GM23338 (cell line): ENCODE measurements around the gene SPINT2. TPM values are rescaled to one million over a fixed set of nuclear protein-coding genes. Genes with fewer than 3 reads are reported as not detected.

Source experiments
- ATAC-seq: fragments of 200-7000 bp; cut with Tn5 transposase; 3 replicates; pipeline ENCODE4 v1.9.1; 2020
- DNase-seq: peaks from one replicate; pipeline ENCODE4 v3.0.0-alpha.2; 2015; ENCODE audit warnings: low spot score
- H2AFZ ChIP-seq: fragments of 200-600 bp; sonication (generic); 2 replicates; pipeline ENCODE4 v1.8.0; 2016; ENCODE audit warnings: antibody characterized with exemption, mild to moderate bottlenecking, moderate library complexity
- H3F3A ChIP-seq: fragments of 200-600 bp; sonication (generic); replicated peaks from 2 replicates; pipeline ENCODE4 v1.8.0; 2017; ENCODE audit warnings: antibody characterized with exemption, mixed run types, low read depth
- H3K27ac ChIP-seq: fragments of 200-600 bp; sonication (generic); 2 replicates; pipeline ENCODE4 v1.6.1; 2016; ENCODE audit warnings: low read depth
- H3K27me3 ChIP-seq: fragments of 200-600 bp; sonication (generic); 2 replicates; pipeline ENCODE4 v1.8.0; 2016; ENCODE audit warnings: mild to moderate bottlenecking, mixed run types, moderate library complexity; ENCODE audit not compliant: insufficient read depth
- H3K36me3 ChIP-seq: fragments of 200-600 bp; sonication (generic); 2 replicates; pipeline ENCODE4 v1.8.0; 2016; ENCODE audit warnings: mild to moderate bottlenecking; ENCODE audit not compliant: insufficient read depth
- H3K4me1 ChIP-seq: fragments of 200-600 bp; sonication (generic); 2 replicates; pipeline ENCODE4 v1.8.0; 2016; ENCODE audit warnings: mild to moderate bottlenecking, moderate library complexity; ENCODE audit not compliant: insufficient read depth
- H3K4me2 ChIP-seq: fragments of 200-600 bp; sonication (generic); 2 replicates; pipeline ENCODE4 v1.7.1; 2017; ENCODE audit warnings: mixed run types
- H3K4me3 ChIP-seq: fragments of 200-600 bp; sonication (generic); 2 replicates; pipeline ENCODE4 v1.6.1; 2016; ENCODE audit warnings: mixed run types
- H3K79me2 ChIP-seq: fragments of 200-600 bp; sonication (generic); replicated peaks from 2 replicates; pipeline ENCODE4 v1.8.0; 2017; ENCODE audit warnings: mild to moderate bottlenecking; ENCODE audit not compliant: insufficient read depth
- H3K9me2 ChIP-seq: fragments of 200-600 bp; sonication (generic); 2 replicates; pipeline ENCODE4 v1.8.0; 2017; ENCODE audit not compliant: insufficient read depth
- H4K20me1 ChIP-seq: fragments of 200-600 bp; sonication (generic); replicated peaks from 2 replicates; pipeline ENCODE4 v1.8.0; 2017; ENCODE audit warnings: mild to moderate bottlenecking; ENCODE audit not compliant: insufficient read depth
- H3K27ac Mint-ChIP-seq: 2 replicates; pipeline ENCODE4 v1.8.0; 2020; ENCODE audit warnings: inconsistent platforms, mild to moderate bottlenecking, moderate library complexity, mixed read lengths
- H3K27me3 Mint-ChIP-seq: 3 replicates; pipeline ENCODE4 v1.8.0; 2022; ENCODE audit warnings: low read depth, mild to moderate bottlenecking, moderate library complexity, mixed read lengths, inconsistent platforms; ENCODE audit not compliant: insufficient read depth, poor library complexity
- H3K36me3 Mint-ChIP-seq: 3 replicates; pipeline ENCODE4 v1.8.0; 2021; ENCODE audit warnings: low read depth, mild to moderate bottlenecking, inconsistent platforms, moderate library complexity, mixed read lengths
- H3K4me1 Mint-ChIP-seq: 3 replicates; pipeline ENCODE4 v1.8.0; 2020; ENCODE audit warnings: mild to moderate bottlenecking, inconsistent platforms, mixed read lengths
- H3K4me3 Mint-ChIP-seq: 3 replicates; pipeline ENCODE4 v1.8.0; 2021; ENCODE audit warnings: moderate library complexity, mild to moderate bottlenecking, inconsistent platforms, mixed read lengths
- H3K9me3 Mint-ChIP-seq: 3 replicates; pipeline ENCODE4 v1.8.0; 2020; ENCODE audit warnings: moderate library complexity, mild to moderate bottlenecking, inconsistent platforms, mixed read lengths
- CREB1 ChIP-seq: fragments of 250-450 bp; sonication (Bioruptor Pico); IDR thresholded peaks from 2 replicates; pipeline ENCODE4 v1.5.0; 2020; ENCODE audit warnings: low read depth, mild to moderate bottlenecking, moderate library complexity
- CTCF ChIP-seq, 2 experiments: fragments of 200-600 bp in 1 of 2; sonication (generic) in 1 of 2; conservative IDR thresholded peaks; 2 replicates each; pipeline versions ENCODE4 v1.5.1 to v1.6.1; 2016 to 2017; ENCODE audit warnings: antibody characterized with exemption in 2 of 2, low read depth in 2 of 2, mild to moderate bottlenecking in 2 of 2, moderate library complexity in 1 of 2
- ETS1 ChIP-seq: IDR thresholded peaks from 2 replicates; pipeline ENCODE4 v1.6.1; 2016; ENCODE audit warnings: antibody characterized with exemption
- EZH2 ChIP-seq: fragments of 200-600 bp; sonication (generic); IDR thresholded peaks from one replicate; pipeline ENCODE4 v1.8.0; 2017; ENCODE audit warnings: antibody characterized with exemption, mild to moderate bottlenecking, low read depth; ENCODE audit not compliant: unreplicated experiment
- EZH2phosphoT487 ChIP-seq: fragments of 200-600 bp; sonication (generic); IDR thresholded peaks from one replicate; pipeline ENCODE4 v1.8.1; 2018; ENCODE audit warnings: antibody characterized with exemption; ENCODE audit not compliant: unreplicated experiment
- JUNB ChIP-seq: IDR thresholded peaks from one replicate; pipeline ENCODE4 v1.6.1; 2016; ENCODE audit warnings: antibody characterized with exemption; ENCODE audit not compliant: unreplicated experiment
- NANOG ChIP-seq: IDR thresholded peaks from 2 replicates; pipeline ENCODE4 v1.6.1; 2016; ENCODE audit warnings: antibody characterized with exemption, borderline replicate concordance
- POLR2AphosphoS5 ChIP-seq: IDR thresholded peaks from 2 replicates; pipeline ENCODE4 v1.6.1; 2016; ENCODE audit warnings: antibody characterized with exemption, low read depth
- REST ChIP-seq: IDR thresholded peaks from one replicate; pipeline ENCODE4 v1.6.1; 2018; ENCODE audit warnings: antibody characterized with exemption; ENCODE audit not compliant: unreplicated experiment
- STAT1 ChIP-seq: IDR thresholded peaks from one replicate; pipeline ENCODE4 v1.6.1; 2016; ENCODE audit warnings: antibody characterized with exemption; ENCODE audit not compliant: unreplicated experiment
- ZNF114 ChIP-seq: fragments of 250-450 bp; sonication (Bioruptor Pico); IDR thresholded peaks from 2 replicates; pipeline ENCODE4 v1.5.0; 2020; ENCODE audit warnings: mild to moderate bottlenecking, moderate library complexity
- ZNF331 ChIP-seq: fragments of 250-450 bp; sonication (Bioruptor Pico); IDR thresholded peaks from 2 replicates; pipeline ENCODE4 v1.5.0; 2020; ENCODE audit warnings: low read depth, mild to moderate bottlenecking, moderate library complexity
- ZNF462 ChIP-seq: fragments of 250-450 bp; sonication (Bioruptor Pico); IDR thresholded peaks from 2 replicates; pipeline ENCODE4 v1.5.0; 2020; ENCODE audit warnings: mild to moderate bottlenecking, moderate library complexity
- polyA plus RNA-seq: library from polyadenylated mRNA; unstranded; fragments of >200 nt; fragmentation: Nextera tagmentation; extraction: Ambion mirVana; gene quantifications from 2 replicates; pipeline ENCODE4 v1.2.1, GENCODE V29; 2016
- total RNA-seq: library from RNA; depleted of rRNA; stranded (reverse); fragments of >200 nt; shearing (Covaris generic); gene quantifications from 2 replicates; pipeline ENCODE4 v1.2.3, GENCODE V29; 2014

The SPINT2 gene
- total and polyA plus RNA-seq, 2 experiments from 2014 or later: 319 to 468 TPM

- Histone ChIP-seq H3K4me2 (no peak overlapping the region), H3K4me1 (no peaks in the 10 kb centered on the region; the same call in 1 of the 2 replicates), H3K36me3 (0 out of 2 replicates have a peak, but pooled peaks cover 5% of the 10 kb centered on the region), H3K27ac (no peak overlapping the region), H4K20me1 (no peaks in the 10 kb centered on the region; the same call in 1 of the 2 replicates), H3K27me3 (no peaks in the 10 kb centered on the region), H2AFZ (no peak overlapping the region), H3K9me2 (no peaks in the 10 kb centered on the region), H3K4me3 (no peak overlapping the region), H3K79me2 (no peaks in the 10 kb centered on the region), H3F3A (0 out of 2 replicates have a peak, but pooled peaks cover 7% of the 10 kb centered on the region)
- H3K27ac Mint-ChIP-seq: no peak overlapping the region
- TF ChIP-seq JUNB (no peak), ZNF462 (CRISPR knock-in tag) (no peak), NANOG (no peak), ZNF331 (CRISPR knock-in tag) (no peak), EZH2 (no peak), STAT1 (no peak), EZH2phosphoT487 (no peak), POLR2AphosphoS5 (no peak), CREB1 (CRISPR knock-in tag) (no peak), ZNF114 (CRISPR knock-in tag) (no peak), ETS1 (no peak), REST (no peak), CTCF (conservative IDR thresholded peaks at IDR 0.05; ENCODE audit: low read depth in 2 of 2) (no peak)
- peaks cover 8% of the 10 kb centered on the region for H3K27me3 Mint-ChIP-seq
- peaks cover 6% of the 10 kb centered on the region; the same call in 2 of the 3 replicates for H3K36me3 Mint-ChIP-seq
- H3K4me3 Mint-ChIP-seq: no peak overlapping the region
- H3K4me1 Mint-ChIP-seq: no peaks in the 10 kb centered on the region
- H3K9me3 Mint-ChIP-seq: no peaks in the 10 kb centered on the region; the same call in 2 of the 3 replicates
- no peak for DNase-seq
- ATAC-seq: no peak
Measured at GRCh38 chr19:38331728-38332127, 67.4 kb downstream of the SPINT2 start.
